ACC112 (cell line): ENCODE results near the gene STARD7.
"Not testable (repeated sequence)": the region's sequence is repeated elsewhere in the genome, so short reads cannot be mapped to it uniquely, and the experiment has no call there.

Experiments used
- H2AFZ ChIP-seq: fragments of 200-600 bp; sonication (generic); one replicate; pipeline ENCODE4 v1.6.0; 2017; ENCODE audit warnings: antibody characterized with exemption, low read length; ENCODE audit not compliant: unreplicated experiment
- H3K27ac ChIP-seq: fragments of 200-600 bp; sonication (generic); 2 replicates; pipeline ENCODE4 v1.5.1; 2014; ENCODE audit warnings: low read depth, mild to moderate bottlenecking, antibody characterized with exemption, low read length, moderate library complexity
- H3K27me3 ChIP-seq: fragments of 200-600 bp; sonication (generic); 2 replicates; pipeline ENCODE4 v1.6.1; 2014; ENCODE audit warnings: mild to moderate bottlenecking, antibody characterized with exemption, low read length, moderate library complexity, mixed read lengths; ENCODE audit not compliant: insufficient read depth
- H3K36me3 ChIP-seq: fragments of 200-600 bp; sonication (generic); 2 replicates; pipeline ENCODE4 v1.6.1; 2016; ENCODE audit warnings: mild to moderate bottlenecking, antibody characterized with exemption, low read length, moderate library complexity, mixed read lengths; ENCODE audit not compliant: insufficient read depth
- H3K4me1 ChIP-seq: fragments of 200-600 bp; sonication (generic); one replicate; pipeline ENCODE4 v1.6.1; 2016; ENCODE audit warnings: low read length, mixed read lengths; ENCODE audit not compliant: insufficient read depth, unreplicated experiment, control insufficient read depth
- H3K4me3 ChIP-seq: fragments of 200-600 bp; sonication (generic); 2 replicates; pipeline ENCODE4 v1.5.1; 2014; ENCODE audit warnings: mild to moderate bottlenecking, low read depth, low read length
- H3K79me2 ChIP-seq: fragments of 200-600 bp; sonication (generic); one replicate; pipeline ENCODE4 v1.6.0; 2016; ENCODE audit warnings: low read length; ENCODE audit not compliant: control insufficient read depth, unreplicated experiment, insufficient read depth

The STARD7 gene

DNA sequence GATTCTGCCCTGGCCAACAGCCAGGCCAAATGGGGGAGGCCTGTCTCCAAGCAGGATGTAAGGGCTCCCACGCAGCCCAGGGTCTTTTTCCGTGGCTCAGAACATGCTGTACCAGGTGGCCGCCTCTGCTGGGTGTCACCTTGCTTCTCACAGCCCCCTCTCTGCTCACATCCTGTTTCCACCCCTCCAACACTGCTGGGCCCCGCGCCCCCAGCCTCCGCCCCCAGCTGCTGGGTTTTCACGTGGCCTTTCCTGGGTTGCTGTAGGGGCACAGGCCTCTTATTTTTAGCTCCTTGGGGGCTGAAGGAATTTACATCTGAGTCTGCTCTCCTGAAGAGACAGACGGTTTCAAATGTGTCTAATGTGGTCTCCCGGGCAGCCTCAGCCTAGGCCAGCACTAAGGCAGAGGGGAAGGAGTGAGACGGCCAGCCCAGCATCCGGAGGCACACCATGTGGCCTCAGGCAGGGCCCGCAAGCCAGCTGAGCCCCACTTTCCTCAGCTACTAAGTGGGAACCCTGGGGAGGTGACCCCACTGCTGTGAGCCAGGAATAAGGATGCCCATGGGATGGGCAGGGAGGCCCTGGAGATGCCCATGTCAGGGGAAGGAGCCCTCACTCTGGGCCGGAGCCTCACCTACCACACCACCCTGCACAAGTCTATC is 44.7 kb downstream of the STARD7 start:
- Histone ChIP-seq H3K36me3 (no peaks in the 10 kb centered on the region), H3K27ac (no peak overlapping the region), H2AFZ (no peak overlapping the region), H3K27me3 (no peaks in the 10 kb centered on the region), H3K4me1 (no peaks in the 10 kb centered on the region), H3K79me2 (no peaks in the 10 kb centered on the region), H3K4me3 (no peak overlapping the region)

DNA sequence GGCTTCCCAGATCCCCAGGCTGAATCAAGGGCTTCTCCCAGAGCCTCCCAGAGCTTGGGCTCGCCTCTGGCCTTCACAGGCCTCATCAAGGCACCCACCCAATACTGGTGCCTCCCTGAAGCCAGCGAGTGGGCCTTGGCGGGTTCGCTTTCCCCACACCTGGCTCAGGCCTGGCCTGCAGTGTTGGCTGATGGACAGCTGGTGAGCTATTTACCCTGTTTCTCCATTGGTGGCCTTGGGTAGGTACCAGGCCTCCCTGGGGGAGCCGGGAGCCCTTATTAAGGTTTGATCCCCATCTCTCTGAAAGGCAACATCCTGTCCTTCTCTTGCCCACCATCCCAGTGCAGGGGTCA is 45.2 kb downstream of the STARD7 start:
- no peak overlapping the region for H2AFZ ChIP-seq
- no peaks in the 10 kb centered on the region for H3K79me2 ChIP-seq
- no peak overlapping the region for H3K4me3 ChIP-seq
- no peaks in the 10 kb centered on the region for H3K36me3 ChIP-seq
- H3K27ac ChIP-seq = no peak overlapping the region
- peaks cover 3% of the 10 kb centered on the region; the same call in 1 of the 2 replicates for H3K27me3 ChIP-seq
- H3K4me1 ChIP-seq = no peaks in the 10 kb centered on the region

DNA sequence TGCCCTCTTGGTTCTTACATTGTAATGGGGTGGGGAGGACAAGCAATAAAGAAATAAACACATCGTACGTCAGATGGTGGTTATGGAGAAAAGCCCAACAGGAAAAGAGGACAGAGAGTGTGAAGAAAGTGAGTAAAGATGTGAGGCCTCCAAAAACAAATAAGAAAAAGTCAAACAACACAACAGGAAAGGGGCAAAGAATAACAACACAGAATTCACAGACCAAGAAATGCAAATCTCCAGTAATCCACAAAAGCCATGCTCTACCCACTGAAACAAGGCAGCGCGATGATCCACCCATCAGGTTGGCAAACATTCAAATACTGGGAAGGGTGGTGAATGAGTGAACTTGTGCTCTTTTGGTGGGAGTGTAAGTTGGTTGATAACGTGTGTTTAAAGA is 46.7 kb downstream of the STARD7 start:
- Histone ChIP-seq H3K79me2 (no peaks in the 10 kb centered on the region), H2AFZ (no peak overlapping the region), H3K27me3 (peaks cover 3% of the 10 kb centered on the region; the same call in 1 of the 2 replicates), H3K27ac (no peak overlapping the region), H3K36me3 (no peaks in the 10 kb centered on the region), H3K4me3 (no peak overlapping the region), H3K4me1 (no peaks in the 10 kb centered on the region)

DNA sequence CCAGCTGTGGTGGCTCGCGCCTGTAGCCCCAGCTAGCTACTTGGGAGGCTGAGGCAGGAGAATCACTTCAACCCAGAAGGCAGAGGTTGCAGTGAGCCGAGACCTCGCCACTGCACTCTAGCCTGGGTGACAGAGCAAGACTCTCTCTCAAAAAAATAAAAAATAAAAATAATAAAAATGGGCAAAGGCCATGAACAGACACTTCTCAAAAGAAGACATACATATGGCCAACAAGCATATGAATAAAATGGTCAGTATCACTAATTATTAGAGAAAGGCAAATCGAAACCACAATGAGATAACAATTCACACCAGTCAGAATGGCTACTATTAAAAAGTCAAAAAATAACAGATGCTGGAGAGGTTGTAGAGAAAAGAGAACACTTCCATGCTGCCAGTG is 48.3 kb downstream of the STARD7 start:
- not testable (repeated sequence) for H3K27me3 ChIP-seq, H3K27ac ChIP-seq, H3K36me3 ChIP-seq, H3K4me1 ChIP-seq, H3K79me2 ChIP-seq, H2AFZ ChIP-seq, H3K4me3 ChIP-seq

DNA sequence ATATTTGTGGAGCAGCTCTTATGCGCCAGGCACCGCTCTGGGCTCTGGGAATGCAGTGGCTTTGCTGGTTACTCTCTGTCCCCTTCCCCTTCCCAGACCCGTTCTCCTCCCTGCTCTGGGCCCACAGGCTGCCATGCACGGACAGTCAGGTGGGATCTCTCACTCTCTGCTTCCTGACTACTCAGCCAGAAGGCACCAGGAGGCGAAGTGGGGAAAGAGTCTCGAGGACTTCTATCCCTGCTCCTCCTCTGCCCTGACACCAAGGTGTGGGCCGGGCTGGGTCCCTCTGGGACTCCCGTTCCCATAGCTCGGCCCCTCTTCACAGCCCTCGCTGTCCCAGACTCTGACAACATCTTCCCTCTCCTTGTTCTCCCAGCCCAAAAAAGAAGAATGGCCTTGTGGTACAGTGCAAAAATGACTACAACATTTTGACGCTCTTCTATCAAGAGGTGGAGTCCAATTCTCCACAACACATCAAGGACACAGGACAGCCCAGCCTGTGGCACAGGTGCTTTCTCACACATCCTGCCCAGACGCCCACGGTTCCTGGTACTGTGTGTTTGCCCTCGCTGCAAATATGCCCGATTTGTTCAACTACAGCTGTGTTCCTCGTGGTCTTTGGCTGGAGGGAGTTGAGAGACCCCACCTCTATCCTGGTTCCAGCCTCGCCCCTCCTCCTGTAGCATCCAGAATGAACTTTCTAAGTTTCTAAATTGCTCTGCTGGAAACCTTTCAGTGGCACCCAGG is 49.4 kb downstream of the STARD7 start:
- H3K4me3 ChIP-seq = no peak overlapping the region
- H2AFZ ChIP-seq = no peak overlapping the region
- no peaks in the 10 kb centered on the region for H3K4me1 ChIP-seq

DNA sequence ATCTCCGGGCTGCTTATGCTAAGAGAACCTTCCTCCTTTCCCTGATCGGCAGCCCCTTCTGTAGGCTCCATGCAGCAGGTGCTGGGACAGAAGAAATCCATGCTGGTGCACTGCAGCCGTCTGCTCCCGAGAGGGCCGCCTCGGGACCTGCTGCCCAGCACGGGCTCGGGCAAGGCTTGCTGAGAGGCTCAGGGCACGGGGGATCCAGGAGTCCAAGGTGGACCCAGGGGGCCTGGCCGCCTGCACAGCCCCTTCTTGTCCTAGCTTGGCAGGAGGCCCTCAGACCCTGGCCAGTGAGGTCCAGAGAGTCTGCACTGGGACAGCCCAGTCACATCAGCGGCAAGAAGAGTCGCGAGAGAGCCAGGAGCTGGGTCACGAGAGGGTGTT is 50.1 kb downstream of the STARD7 start:
- Histone ChIP-seq H3K79me2 (no peaks in the 10 kb centered on the region), H3K4me3 (no peak overlapping the region), H2AFZ (no peak overlapping the region), H3K27me3 (peaks cover 3% of the 10 kb centered on the region; the same call in 1 of the 2 replicates), H3K27ac (no peak overlapping the region), H3K36me3 (no peaks in the 10 kb centered on the region), H3K4me1 (no peaks in the 10 kb centered on the region)

More for the DNA sequence above, 49.4 kb downstream of the STARD7 start:
- Histone ChIP-seq H3K27ac (no peak overlapping the region), H3K79me2 (no peaks in the 10 kb centered on the region), H3K36me3 (no peaks in the 10 kb centered on the region), H3K27me3 (peaks cover 3% of the 10 kb centered on the region; the same call in 1 of the 2 replicates)

GRCh38 chr2:96157649-96158553 is 50.7 kb downstream of the STARD7 start:
- Histone ChIP-seq H2AFZ (no peak overlapping the region), H3K4me3 (no peak overlapping the region), H3K27me3 (peaks cover 3% of the 10 kb centered on the region; the same call in 1 of the 2 replicates), H3K36me3 (no peaks in the 10 kb centered on the region), H3K27ac (no peak overlapping the region), H3K79me2 (no peaks in the 10 kb centered on the region), H3K4me1 (no peaks in the 10 kb centered on the region)

- Histone ChIP-seq H3K79me2 (no peaks in the 10 kb centered on the region), H3K27me3 (peaks cover 3% of the 10 kb centered on the region; the same call in 1 of the 2 replicates), H2AFZ (no peak overlapping the region), H3K4me1 (no peaks in the 10 kb centered on the region), H3K36me3 (no peaks in the 10 kb centered on the region), H3K27ac (no peak overlapping the region), H3K4me3 (no peak overlapping the region)
Measured at GRCh38 chr2:96156926-96157648, 51.5 kb downstream of the STARD7 start.

DNA sequence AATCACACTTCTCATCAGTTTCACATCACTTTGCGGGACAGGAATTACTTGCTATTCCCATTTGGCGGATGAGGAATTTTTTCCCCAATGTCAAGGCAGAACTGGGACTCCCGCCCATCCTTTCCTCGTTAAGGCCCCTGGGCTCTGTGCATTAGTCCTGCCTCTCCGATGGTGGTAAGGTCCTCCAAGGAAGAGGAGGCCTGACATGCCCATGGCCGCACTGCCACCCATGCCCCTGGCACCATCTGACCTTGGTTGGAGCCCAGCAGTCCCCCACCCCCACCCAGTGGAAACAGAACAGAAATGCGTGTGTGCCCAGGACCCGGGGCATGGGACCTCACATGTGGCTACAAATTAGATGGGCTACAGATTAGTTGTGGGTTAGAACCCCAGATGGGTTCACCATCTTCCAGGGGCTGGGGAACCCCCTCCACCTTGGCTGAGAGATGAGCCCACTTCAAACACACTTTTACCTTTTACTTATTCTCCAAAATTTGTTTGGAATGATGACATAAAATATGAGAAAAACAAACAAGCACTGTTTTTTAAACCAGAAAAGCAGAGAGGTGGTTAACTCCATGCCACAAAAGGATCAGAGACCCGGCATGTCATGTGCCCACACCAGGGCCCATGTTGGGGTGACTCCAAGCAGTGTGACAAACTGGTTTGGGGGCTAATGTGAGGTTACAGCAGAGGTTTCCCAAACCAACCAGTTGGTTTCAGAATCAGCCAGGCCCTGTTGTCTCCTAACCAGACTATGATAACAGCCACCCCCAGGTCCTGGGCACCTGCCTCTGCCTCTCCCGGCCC is 52.4 kb downstream of the STARD7 start:
- no peaks in the 10 kb centered on the region for H3K4me1 ChIP-seq
- no peak overlapping the region for H3K4me3 ChIP-seq
- peaks cover 3% of the 10 kb centered on the region; the same call in 1 of the 2 replicates for H3K27me3 ChIP-seq
- H3K36me3 ChIP-seq = no peaks in the 10 kb centered on the region
- H2AFZ ChIP-seq = no peak overlapping the region
- H3K79me2 ChIP-seq = no peaks in the 10 kb centered on the region
- H3K27ac ChIP-seq = no peak overlapping the region
